ENCODE results near the gene ZFYVE21. TPM values are rescaled to one million over a fixed set of nuclear protein-coding genes. Genes with fewer than 3 reads are reported as not detected.
A peak's percentile ranks its signal among the peaks of the same experiment; 100 is the strongest.
"Not testable (repeated sequence)": the region's sequence is repeated elsewhere in the genome, so short reads cannot be mapped to it uniquely, and the experiment has no call there.

ZFYVE21 gene
- total and polyA plus RNA-seq, 2 donors (not counting 1 experiment from before 2014, with no cell fraction given): 84.9 to 94.5 TPM

GRCh38 chr14:103688441-103688840 is 27.2 kb upstream of the ZFYVE21 start:
- Histone ChIP-seq H2AFZ (ENCODE audit: low read length) (no peak overlapping the region), H3K9ac (ENCODE audit: insufficient read depth, low read length) (no peak overlapping the region), H3K36me3 (ENCODE audit: control insufficient read depth, insufficient read depth, low read length) (peaks cover 19% of the 10 kb centered on the region), H3K27ac (ENCODE audit: insufficient read depth, low read length) (peak overlapping the region; percentile 55), H3K4me1 (ENCODE audit: control insufficient read depth, extremely low read depth, insufficient read depth, low read length) (peaks cover 7% of the 10 kb centered on the region), H3K4me3 (replicated peaks in 1 of 4; ENCODE audit: control extremely low read depth in 1 of 4, insufficient read depth in 1 of 4, low read depth in 3 of 4, low read length in 4 of 4) (no peak overlapping the region), H3K9me3 (ENCODE audit: control insufficient read depth, insufficient read depth, low read depth, low read length) (no peaks in the 10 kb centered on the region), H3K27me3 (ENCODE audit: control insufficient read depth, insufficient read depth, low read length) (no peaks in the 10 kb centered on the region), H4K20me1 (ENCODE audit: control insufficient read depth, extremely low read depth, insufficient read depth, low read length) (no peaks in the 10 kb centered on the region), H3K4me2 (ENCODE audit: extremely low read depth, insufficient read depth, low read length) (peak overlapping the region; percentile 2), H3K79me2 (ENCODE audit: control insufficient read depth, insufficient read depth, low read length) (peaks cover 35% of the 10 kb centered on the region)
- DNase-seq (ENCODE audit: low read depth in 2 of 2): no peak
- TF ChIP-seq CTCF (conservative IDR thresholded peaks at IDR 0.05 in 1 of 2, IDR thresholded peaks at IDR 0.05 in 1 of 2; ENCODE audit: low read depth in 1 of 2, low read length in 2 of 2) (no peak), EZH2 (IDR thresholded peaks at IDR 0.05; ENCODE audit: low read length, missing control alignments) (no peak)

- no peaks in the 10 kb centered on the region for H3K27me3 ChIP-seq (ENCODE audit: control insufficient read depth, insufficient read depth, low read length)
- peak overlapping the region; percentile 55 for H3K27ac ChIP-seq (ENCODE audit: insufficient read depth, low read length)
- H4K20me1 ChIP-seq (ENCODE audit: control insufficient read depth, extremely low read depth, insufficient read depth, low read length): no peaks in the 10 kb centered on the region
- H3K4me3 ChIP-seq (replicated peaks in 1 of 4; ENCODE audit: control extremely low read depth in 1 of 4, insufficient read depth in 1 of 4, low read depth in 3 of 4, low read length in 4 of 4): no peak overlapping the region
- no peak overlapping the region for H3K9ac ChIP-seq (ENCODE audit: insufficient read depth, low read length)
- H2AFZ ChIP-seq (ENCODE audit: low read length): no peak overlapping the region
- peak; percentile 33 to 81 for DNase-seq (ENCODE audit: low read depth in 2 of 2)
- peaks cover 36% of the 10 kb centered on the region for H3K79me2 ChIP-seq (ENCODE audit: control insufficient read depth, insufficient read depth, low read length)
- peaks cover 7% of the 10 kb centered on the region for H3K4me1 ChIP-seq (ENCODE audit: control insufficient read depth, extremely low read depth, insufficient read depth, low read length)
- H3K36me3 ChIP-seq (ENCODE audit: control insufficient read depth, insufficient read depth, low read length): peaks cover 23% of the 10 kb centered on the region
- H3K9me3 ChIP-seq (ENCODE audit: control insufficient read depth, insufficient read depth, low read depth, low read length): no peaks in the 10 kb centered on the region
- H3K4me2 ChIP-seq (ENCODE audit: extremely low read depth, insufficient read depth, low read length): peak overlapping the region; percentile 2
- TF ChIP-seq EZH2 (IDR thresholded peaks at IDR 0.05; ENCODE audit: low read length, missing control alignments): no peak
- TF ChIP-seq CTCF (conservative IDR thresholded peaks at IDR 0.05 in 1 of 2, IDR thresholded peaks at IDR 0.05 in 1 of 2; ENCODE audit: low read depth in 1 of 2, low read length in 2 of 2): no peak
Measured at GRCh38 chr14:103688906-103689902, 26.4 kb upstream of the ZFYVE21 start.

GRCh38 chr14:103690332-103690731 is 25.3 kb upstream of the ZFYVE21 start:
- H3K27ac ChIP-seq (ENCODE audit: insufficient read depth, low read length): no peak overlapping the region

GRCh38 chr14:103691655-103692054 is 24.0 kb upstream of the ZFYVE21 start:
- H2AFZ ChIP-seq (ENCODE audit: low read length); DNase-seq (ENCODE audit: low read depth in 2 of 2); H3K9ac ChIP-seq (ENCODE audit: insufficient read depth, low read length); H3K4me2 ChIP-seq (ENCODE audit: extremely low read depth, insufficient read depth, low read length); H3K9me3 ChIP-seq (ENCODE audit: control insufficient read depth, insufficient read depth, low read depth, low read length); H3K4me3 ChIP-seq (replicated peaks in 1 of 4; ENCODE audit: control extremely low read depth in 1 of 4, insufficient read depth in 1 of 4, low read depth in 3 of 4, low read length in 4 of 4); H3K27ac ChIP-seq (ENCODE audit: insufficient read depth, low read length); H4K20me1 ChIP-seq (ENCODE audit: control insufficient read depth, extremely low read depth, insufficient read depth, low read length); H3K27me3 ChIP-seq (ENCODE audit: control insufficient read depth, insufficient read depth, low read length): not testable (repeated sequence)
- H3K36me3 ChIP-seq (ENCODE audit: control insufficient read depth, insufficient read depth, low read length): peaks cover 22% of the 10 kb centered on the region
- peaks cover 16% of the 10 kb centered on the region for H3K4me1 ChIP-seq (ENCODE audit: control insufficient read depth, extremely low read depth, insufficient read depth, low read length)
- H3K79me2 ChIP-seq (ENCODE audit: control insufficient read depth, insufficient read depth, low read length): peaks cover 28% of the 10 kb centered on the region

More at GRCh38 chr14:103690332-103690731, 25.3 kb upstream of the ZFYVE21 start:
- Histone ChIP-seq H3K4me2 (ENCODE audit: extremely low read depth, insufficient read depth, low read length) (no peak overlapping the region), H3K4me3 (replicated peaks in 1 of 4; ENCODE audit: control extremely low read depth in 1 of 4, insufficient read depth in 1 of 4, low read depth in 3 of 4, low read length in 4 of 4) (no peak overlapping the region), H3K4me1 (ENCODE audit: control insufficient read depth, extremely low read depth, insufficient read depth, low read length) (peaks cover 7% of the 10 kb centered on the region), H4K20me1 (ENCODE audit: control insufficient read depth, extremely low read depth, insufficient read depth, low read length) (no peaks in the 10 kb centered on the region), H3K79me2 (ENCODE audit: control insufficient read depth, insufficient read depth, low read length) (peaks cover 35% of the 10 kb centered on the region), H2AFZ (ENCODE audit: low read length) (no peak overlapping the region), H3K9me3 (ENCODE audit: control insufficient read depth, insufficient read depth, low read depth, low read length) (no peaks in the 10 kb centered on the region), H3K9ac (ENCODE audit: insufficient read depth, low read length) (no peak overlapping the region), H3K36me3 (ENCODE audit: control insufficient read depth, insufficient read depth, low read length) (peaks cover 24% of the 10 kb centered on the region), H3K27me3 (ENCODE audit: control insufficient read depth, insufficient read depth, low read length) (no peaks in the 10 kb centered on the region)
- no peak for TF ChIP-seq EZH2 (IDR thresholded peaks at IDR 0.05; ENCODE audit: low read length, missing control alignments)
- no peak for TF ChIP-seq CTCF (conservative IDR thresholded peaks at IDR 0.05 in 1 of 2, IDR thresholded peaks at IDR 0.05 in 1 of 2; ENCODE audit: low read depth in 1 of 2, low read length in 2 of 2)
- no peak for DNase-seq (ENCODE audit: low read depth in 2 of 2)

Measured in fibroblast of lung (primary cell).